OCI-M2 (cell line): ENCODE measurements around the gene SPSB1.

Source experiments
- DNase-seq: peaks from one replicate; lab custom pipeline; 2025; ENCODE audit not compliant: unreplicated experiment; lab: John Stamatoyannopoulos, UW

The SPSB1 gene

GRCh38 chr1:9340864-9341263 lies 48.2 kb downstream of the SPSB1 start:
- no peak for DNase-seq

GRCh38 chr1:9341301-9341845 lies 48.7 kb downstream of the SPSB1 start:
- no peak for DNase-seq

- no peak for DNase-seq
Measured at GRCh38 chr1:9343269-9343668, 50.6 kb downstream of the SPSB1 start.

GRCh38 chr1:9344426-9345200 lies 51.9 kb downstream of the SPSB1 start:
- no peak for DNase-seq

GRCh38 chr1:9345471-9345870 lies 52.8 kb downstream of the SPSB1 start:
- DNase-seq, result no peak

- DNase-seq, result no peak
Measured at GRCh38 chr1:9345922-9346321, 53.2 kb downstream of the SPSB1 start.

- DNase-seq, result no peak
Measured at GRCh38 chr1:9346566-9346965, 53.9 kb downstream of the SPSB1 start.

GRCh38 chr1:9347095-9347850 lies 54.6 kb downstream of the SPSB1 start:
- no peak for DNase-seq

GRCh38 chr1:9349331-9349851 lies 56.7 kb downstream of the SPSB1 start:
- no peak for DNase-seq

- no peak for DNase-seq
Measured at GRCh38 chr1:9350013-9350908, 57.6 kb downstream of the SPSB1 start.

- no peak for DNase-seq
Measured at GRCh38 chr1:9350960-9351359, 58.3 kb downstream of the SPSB1 start.

- no peak for DNase-seq
Measured at GRCh38 chr1:9351654-9352271, 59.1 kb downstream of the SPSB1 start.

GRCh38 chr1:9352377-9353134 lies 59.9 kb downstream of the SPSB1 start:
- no peak for DNase-seq

GRCh38 chr1:9355503-9355902 lies 62.8 kb downstream of the SPSB1 start:
- no peak for DNase-seq

- no peak for DNase-seq
Measured at GRCh38 chr1:9356021-9356420, 63.3 kb downstream of the SPSB1 start.

GRCh38 chr1:9356829-9357466 lies 64.3 kb downstream of the SPSB1 start:
- no peak for DNase-seq

- DNase-seq, result no peak
Measured at GRCh38 chr1:9357958-9358357, 65.3 kb downstream of the SPSB1 start.

GRCh38 chr1:9360371-9361064 lies 67.8 kb downstream of the SPSB1 start:
- DNase-seq, result no peak
